ENCODE results near the gene KIF2C.

- TF ChIP-seq CTCF (IDR thresholded peaks at IDR 0.05; ENCODE audit: insufficient read depth, low read depth, low read length) (no peak), EZH2 (IDR thresholded peaks at IDR 0.05; ENCODE audit: insufficient read depth, low read length) (no peak)
Measured at GRCh38 chr1:44805311-44806024, 65.8 kb downstream of the KIF2C start.

Measured in astrocyte (in vitro differentiated cells and primary cell).